ENCODE data around the gene UBIAD1.

Gene UBIAD1

GRCh38 chr1:11272832-11273594, at the start of gene UBIAD1:
TSS of gene UBIAD1 (plus strand) at chr1:11273198. CDS start at chr1:11273532, 334 bp downstream.
- H3K79me2 ChIP-seq (ENCODE audit: insufficient read depth, low read length) = peaks cover 44% of the 10 kb centered on the region
- H3K27ac ChIP-seq (ENCODE audit: low read length) = peak within 1 kb of the TSS; percentile 81
- no peaks in the 10 kb centered on the region for H3K27me3 ChIP-seq (ENCODE audit: insufficient read depth, low read length, poor library complexity)
- peak within 1 kb of the TSS; percentile 95 for H3K4me2 ChIP-seq (ENCODE audit: insufficient read depth, low read length)
- no peaks in the 10 kb centered on the region for H4K20me1 ChIP-seq (ENCODE audit: insufficient read depth, low read length)
- peak within 1 kb of the TSS; percentile 99 for H2AFZ ChIP-seq (ENCODE audit: low read depth, low read length)
- peak; percentile 81 for DNase-seq
- H3K9ac ChIP-seq (ENCODE audit: low read depth, low read length) = peak within 1 kb of the TSS; percentile 97
- H3K9me3 ChIP-seq (ENCODE audit: insufficient read depth, low read length, severe bottlenecking) = no peaks in the 10 kb centered on the region
- H3K4me1 ChIP-seq (ENCODE audit: insufficient read depth, low read length) = peaks cover 32% of the 10 kb centered on the region
- ATAC-seq (ENCODE audit: insufficient read depth, low read depth) = peak; percentile 90
- H3K36me3 ChIP-seq (ENCODE audit: insufficient read depth, low read length) = peaks cover 21% of the 10 kb centered on the region
- TF ChIP-seq, protein P1, sequence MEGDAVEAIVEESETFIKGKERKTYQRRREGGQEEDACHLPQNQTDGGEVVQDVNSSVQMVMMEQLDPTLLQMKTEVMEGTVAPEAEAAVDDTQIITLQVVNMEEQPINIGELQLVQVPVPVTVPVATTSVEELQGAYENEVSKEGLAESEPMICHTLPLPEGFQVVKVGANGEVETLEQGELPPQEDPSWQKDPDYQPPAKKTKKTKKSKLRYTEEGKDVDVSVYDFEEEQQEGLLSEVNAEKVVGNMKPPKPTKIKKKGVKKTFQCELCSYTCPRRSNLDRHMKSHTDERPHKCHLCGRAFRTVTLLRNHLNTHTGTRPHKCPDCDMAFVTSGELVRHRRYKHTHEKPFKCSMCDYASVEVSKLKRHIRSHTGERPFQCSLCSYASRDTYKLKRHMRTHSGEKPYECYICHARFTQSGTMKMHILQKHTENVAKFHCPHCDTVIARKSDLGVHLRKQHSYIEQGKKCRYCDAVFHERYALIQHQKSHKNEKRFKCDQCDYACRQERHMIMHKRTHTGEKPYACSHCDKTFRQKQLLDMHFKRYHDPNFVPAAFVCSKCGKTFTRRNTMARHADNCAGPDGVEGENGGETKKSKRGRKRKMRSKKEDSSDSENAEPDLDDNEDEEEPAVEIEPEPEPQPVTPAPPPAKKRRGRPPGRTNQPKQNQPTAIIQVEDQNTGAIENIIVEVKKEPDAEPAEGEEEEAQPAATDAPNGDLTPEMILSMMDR (IDR thresholded peaks at IDR 0.05; ENCODE audit: borderline replicate concordance, extremely low read depth, low read length, poor library complexity, severe bottlenecking) = no peak
- TF ChIP-seq EZH2 (IDR thresholded peaks at IDR 0.05; ENCODE audit: borderline replicate concordance, low read depth, low read length, severe bottlenecking) = no peak
- peak within 1 kb of the TSS; percentile 91 to 98 for H3K4me3 ChIP-seq (ENCODE audit: low read depth in 1 of 2, low read length in 2 of 2)

- no peaks in the 10 kb centered on the region for H3K27me3 ChIP-seq (ENCODE audit: insufficient read depth, low read length, poor library complexity)
- TF ChIP-seq EZH2 (IDR thresholded peaks at IDR 0.05; ENCODE audit: borderline replicate concordance, low read depth, low read length, severe bottlenecking) = no peak
- TF ChIP-seq, protein P1 (IDR thresholded peaks at IDR 0.05; ENCODE audit: borderline replicate concordance, extremely low read depth, low read length, poor library complexity, severe bottlenecking) = no peak
- no peak overlapping the region for H3K27ac ChIP-seq (ENCODE audit: low read length)
- no peak overlapping the region for H3K4me3 ChIP-seq (ENCODE audit: low read depth in 1 of 2, low read length in 2 of 2)
- ATAC-seq (ENCODE audit: insufficient read depth, low read depth) = 0 out of 3 replicates have a peak, but pooled peaks have one; percentile 47
- H3K36me3 ChIP-seq (ENCODE audit: insufficient read depth, low read length) = peaks cover 75% of the 10 kb centered on the region
- no peak overlapping the region for H3K9ac ChIP-seq (ENCODE audit: low read depth, low read length)
- no peaks in the 10 kb centered on the region for H3K4me1 ChIP-seq (ENCODE audit: insufficient read depth, low read length)
- no peak for DNase-seq
- H4K20me1 ChIP-seq (ENCODE audit: insufficient read depth, low read length) = no peaks in the 10 kb centered on the region
- H2AFZ ChIP-seq (ENCODE audit: low read depth, low read length) = no peak overlapping the region
- H3K79me2 ChIP-seq (ENCODE audit: insufficient read depth, low read length) = no peaks in the 10 kb centered on the region
- no peak overlapping the region for H3K4me2 ChIP-seq (ENCODE audit: insufficient read depth, low read length)
- H3K9me3 ChIP-seq (ENCODE audit: insufficient read depth, low read length, severe bottlenecking) = no peaks in the 10 kb centered on the region
Measured at GRCh38 chr1:11227106-11228077, 45.6 kb upstream of the UBIAD1 start.

- H4K20me1 ChIP-seq (ENCODE audit: insufficient read depth, low read length) = no peaks in the 10 kb centered on the region
- H3K36me3 ChIP-seq (ENCODE audit: insufficient read depth, low read length) = peaks cover 83% of the 10 kb centered on the region
- H3K79me2 ChIP-seq (ENCODE audit: insufficient read depth, low read length) = no peaks in the 10 kb centered on the region
- H3K4me1 ChIP-seq (ENCODE audit: insufficient read depth, low read length) = no peaks in the 10 kb centered on the region
- H2AFZ ChIP-seq (ENCODE audit: low read depth, low read length) = no peak overlapping the region
- H3K9ac ChIP-seq (ENCODE audit: low read depth, low read length) = no peak overlapping the region
- no peak for DNase-seq
- H3K27ac ChIP-seq (ENCODE audit: low read length) = no peak overlapping the region
- H3K4me3 ChIP-seq (ENCODE audit: low read depth in 1 of 2, low read length in 2 of 2) = no peak overlapping the region
- no peaks in the 10 kb centered on the region for H3K9me3 ChIP-seq (ENCODE audit: insufficient read depth, low read length, severe bottlenecking)
- H3K27me3 ChIP-seq (ENCODE audit: insufficient read depth, low read length, poor library complexity) = no peaks in the 10 kb centered on the region
- no peak for ATAC-seq (ENCODE audit: insufficient read depth, low read depth)
- TF ChIP-seq EZH2 (IDR thresholded peaks at IDR 0.05; ENCODE audit: borderline replicate concordance, low read depth, low read length, severe bottlenecking) = no peak
- TF ChIP-seq, protein P1 (IDR thresholded peaks at IDR 0.05; ENCODE audit: borderline replicate concordance, extremely low read depth, low read length, poor library complexity, severe bottlenecking) = no peak
- no peak overlapping the region for H3K4me2 ChIP-seq (ENCODE audit: insufficient read depth, low read length)
Measured at GRCh38 chr1:11229203-11229602, 43.8 kb upstream of the UBIAD1 start.

All from DND-41 (cell line).